ENCODE results near the gene TMEM217.

Gene TMEM217

DNA sequence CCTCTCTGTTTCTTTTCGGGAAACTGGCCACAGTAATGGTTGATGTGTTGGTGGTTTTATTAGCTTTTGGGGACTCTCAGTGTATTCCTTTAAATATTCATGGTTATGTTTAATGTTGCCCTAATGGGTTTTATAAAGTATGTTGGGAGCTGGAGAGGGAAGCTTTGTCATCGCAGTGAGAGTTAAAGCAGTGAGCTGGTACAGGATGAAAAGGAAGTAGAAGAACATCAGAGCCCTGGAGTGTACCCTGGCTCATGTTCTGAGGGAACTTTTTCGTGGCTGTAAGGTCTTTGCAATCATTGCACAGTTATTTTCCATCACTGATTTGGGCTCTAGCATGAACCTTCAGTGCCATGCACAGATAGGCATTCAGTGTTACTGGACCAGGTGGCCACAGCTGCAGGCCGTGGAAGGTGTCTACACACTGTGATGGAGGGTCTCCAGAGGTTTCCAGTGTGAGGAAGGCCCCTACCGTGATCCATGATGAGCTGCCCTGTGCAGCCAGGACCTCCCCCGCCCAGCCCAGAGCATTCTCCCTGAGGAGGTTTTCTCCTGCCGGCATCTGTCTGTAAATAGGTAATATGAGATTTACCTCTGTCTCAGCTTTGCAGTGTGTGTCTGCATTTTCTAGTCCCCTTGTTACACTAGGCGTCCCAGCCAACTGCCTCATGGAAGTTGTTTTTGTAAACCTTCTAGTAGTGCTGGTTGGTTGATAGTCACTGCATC lies 22.4 kb upstream of the TMEM217 start:
- DNase-seq (ENCODE audit: low read depth), result no peak

DNA sequence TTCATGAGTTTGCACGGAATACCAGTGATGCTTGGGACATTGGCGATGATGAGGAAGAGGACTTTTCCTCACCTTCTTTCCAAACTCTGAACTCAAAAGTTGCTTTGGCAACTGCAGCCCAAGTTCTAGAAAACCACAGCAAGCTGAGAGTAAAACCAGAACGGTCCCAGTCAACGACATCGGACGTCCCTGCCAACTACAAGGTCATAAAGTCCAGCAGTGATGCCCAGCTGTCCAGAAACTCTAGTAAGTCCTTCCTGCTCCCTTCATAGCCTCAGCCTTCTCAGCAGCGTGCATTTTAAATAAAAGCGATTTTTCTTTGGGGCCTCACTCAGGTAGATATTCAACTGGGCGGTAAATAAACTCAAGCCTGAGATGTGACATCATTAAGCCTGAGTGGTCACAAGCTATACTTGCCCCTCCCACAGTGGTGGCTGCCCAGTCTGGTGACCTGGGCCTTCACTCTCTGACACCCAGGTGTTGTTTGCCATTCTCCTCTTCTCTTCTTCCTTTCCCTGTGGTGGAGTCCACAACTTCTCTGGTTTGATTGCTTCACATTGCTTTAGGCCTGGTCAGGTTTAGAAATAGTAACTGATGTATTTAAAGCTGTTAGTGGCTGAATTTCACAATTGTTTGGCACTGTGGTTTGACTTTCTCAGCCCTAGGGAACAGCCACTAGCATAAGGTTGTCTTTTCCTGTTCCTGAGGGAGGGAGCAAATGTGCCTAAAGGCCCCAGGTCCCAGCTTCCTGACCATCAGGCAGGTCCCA lies 21.6 kb upstream of the TMEM217 start:
- peak; percentile 92 for DNase-seq (ENCODE audit: low read depth)

DNA sequence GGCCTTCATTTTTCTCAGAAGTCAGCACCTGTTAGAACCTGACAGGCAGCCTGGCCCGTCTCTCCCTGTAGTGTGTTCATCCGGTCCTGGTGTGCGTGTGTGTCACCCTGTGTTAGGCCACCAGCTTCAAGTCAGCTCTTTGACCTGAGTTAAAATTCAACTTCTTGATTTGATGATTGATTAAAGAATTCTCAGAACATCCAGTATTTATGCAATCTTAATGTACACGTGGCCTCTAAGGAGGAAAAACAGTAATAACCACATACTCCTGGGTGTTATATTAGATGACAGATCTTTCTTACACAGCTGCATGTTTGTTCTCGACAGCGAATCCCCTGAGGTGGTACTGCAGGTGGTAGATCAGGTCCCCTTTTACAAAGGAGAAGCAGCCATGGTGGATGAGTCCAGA lies 19.1 kb upstream of the TMEM217 start:
- DNase-seq (ENCODE audit: low read depth), result no peak

DNA sequence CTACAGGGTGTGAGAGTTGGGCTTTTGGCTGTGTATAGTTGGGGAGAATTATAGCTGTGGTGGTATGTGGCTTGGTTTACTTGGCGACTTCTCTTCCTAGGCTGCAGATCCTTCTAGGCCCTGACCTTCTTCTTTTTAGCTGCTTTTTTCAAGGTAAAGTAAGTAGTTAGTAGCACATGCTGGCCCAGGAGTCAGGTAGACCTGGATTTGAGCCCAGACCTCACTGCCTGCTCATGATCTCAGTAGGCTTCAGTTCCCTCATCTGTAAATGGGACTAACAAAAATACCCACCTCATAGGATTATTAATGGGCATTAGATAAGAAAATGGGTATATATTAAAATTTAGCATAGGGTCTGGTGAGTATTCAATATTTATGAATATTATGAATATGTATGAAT lies 17.4 kb upstream of the TMEM217 start:
- no peak for DNase-seq (ENCODE audit: low read depth)

DNA sequence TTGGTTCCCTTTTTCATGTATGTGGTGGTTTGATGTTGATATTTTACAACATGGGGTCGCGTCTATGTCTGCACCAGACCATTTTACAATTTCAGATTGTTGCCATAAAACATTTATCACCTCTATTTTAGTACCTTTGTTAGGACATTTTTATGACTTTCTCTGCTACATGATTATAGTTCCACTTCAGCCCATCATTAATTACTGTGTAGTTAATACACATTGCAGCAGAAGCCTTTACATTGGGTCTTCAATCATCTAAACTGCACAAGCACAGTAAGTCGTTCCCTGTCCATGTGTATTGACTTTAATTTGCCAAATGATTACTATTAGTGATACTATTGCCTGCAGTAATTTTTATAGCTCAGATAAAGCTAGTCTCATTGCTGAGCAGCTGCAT lies 15.7 kb upstream of the TMEM217 start:
- no peak for DNase-seq (ENCODE audit: low read depth)

DNA sequence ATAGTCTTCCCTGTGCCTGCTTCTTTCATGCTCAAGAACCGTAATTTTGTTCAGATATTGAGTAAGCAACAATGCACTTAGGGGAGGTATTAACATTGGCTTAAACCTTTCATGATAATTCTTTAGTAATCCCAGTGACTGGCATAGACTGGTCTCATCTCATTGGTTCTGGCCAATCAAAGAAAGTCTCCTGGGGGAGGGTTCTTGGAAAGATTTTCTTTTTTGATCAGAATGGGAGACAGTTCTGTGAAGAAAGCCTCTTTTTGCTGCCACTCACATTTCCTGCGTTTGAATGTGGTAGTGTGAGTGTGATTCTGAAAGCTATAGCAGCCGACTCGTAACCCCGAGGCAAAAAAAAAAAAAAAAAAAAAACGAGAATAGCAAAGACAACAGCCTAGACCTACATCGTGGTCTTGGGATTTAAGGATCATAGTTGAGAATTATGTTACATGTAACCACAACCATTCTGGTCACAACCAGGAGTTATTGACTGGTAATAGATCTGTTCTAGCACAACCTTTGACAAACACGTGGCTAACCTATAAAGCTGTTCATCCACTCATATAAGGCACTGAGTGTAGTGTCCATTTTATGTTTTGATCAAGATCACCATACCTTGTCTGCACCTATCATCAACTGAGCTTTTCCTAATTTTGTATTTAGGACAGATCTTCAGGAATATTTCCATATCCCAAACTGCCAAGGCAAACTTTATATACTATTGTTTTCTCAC lies 15.1 kb upstream of the TMEM217 start:
- no peak for DNase-seq (ENCODE audit: low read depth)

DNA sequence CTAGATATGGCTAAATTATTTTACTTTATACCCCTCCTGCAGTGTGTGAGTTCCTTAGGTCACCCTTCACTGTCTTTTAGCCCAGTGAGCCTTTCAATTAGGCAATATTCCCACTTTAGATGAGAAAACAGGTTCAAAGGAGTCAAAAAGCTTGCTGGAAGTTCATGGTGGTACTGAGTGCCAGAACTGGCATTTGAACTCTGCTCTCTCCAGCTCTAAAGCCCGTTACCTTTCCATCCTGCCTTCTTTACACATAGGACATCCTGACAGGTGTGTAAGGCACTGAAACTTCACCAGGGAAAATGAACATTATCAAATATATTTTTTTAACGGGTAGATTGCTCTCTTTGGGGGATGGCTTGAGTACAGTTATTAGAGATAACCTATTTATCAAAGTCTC lies 11.2 kb upstream of the TMEM217 start:
- no peak for DNase-seq (ENCODE audit: low read depth)

DNA sequence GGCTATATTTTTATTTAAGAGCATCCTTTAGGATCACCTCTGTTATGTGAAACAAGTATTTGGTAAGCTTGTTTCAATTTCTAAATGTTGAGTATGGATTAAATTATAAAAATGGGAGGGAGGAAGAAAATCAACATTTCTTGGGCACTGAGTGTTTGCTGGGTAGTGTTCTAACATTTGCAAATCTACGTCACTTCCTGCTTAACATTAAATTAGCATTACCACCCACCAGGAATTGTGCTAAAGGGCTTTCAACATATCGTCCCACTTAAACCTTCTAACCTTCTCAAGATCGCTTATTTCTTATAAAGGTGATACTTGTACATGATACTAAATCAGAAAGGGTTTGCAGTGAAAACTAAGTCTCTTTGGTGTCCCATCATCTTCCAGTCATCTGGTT lies 7.9 kb upstream of the TMEM217 start:
- no peak for DNase-seq (ENCODE audit: low read depth)

DNA sequence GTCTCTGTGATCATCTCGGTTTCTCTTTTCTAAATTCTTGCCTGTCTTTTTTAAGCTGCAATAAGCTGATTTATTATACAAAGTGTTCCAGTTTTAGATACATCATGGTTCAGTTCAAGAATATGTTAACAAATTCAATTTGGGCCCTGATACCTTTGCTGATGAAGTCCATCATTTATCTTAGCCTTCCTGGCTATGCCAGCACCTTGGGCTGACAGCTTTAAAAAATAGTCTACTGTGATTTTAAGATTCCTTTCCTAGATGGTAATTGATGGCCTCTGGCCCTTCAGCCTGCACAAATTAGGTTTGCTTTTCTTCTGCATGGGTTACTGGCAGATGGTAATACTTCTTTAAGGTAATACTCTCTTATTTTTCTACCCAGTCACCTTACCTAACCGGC lies 7.1 kb upstream of the TMEM217 start:
- DNase-seq (ENCODE audit: low read depth), result no peak

DNA sequence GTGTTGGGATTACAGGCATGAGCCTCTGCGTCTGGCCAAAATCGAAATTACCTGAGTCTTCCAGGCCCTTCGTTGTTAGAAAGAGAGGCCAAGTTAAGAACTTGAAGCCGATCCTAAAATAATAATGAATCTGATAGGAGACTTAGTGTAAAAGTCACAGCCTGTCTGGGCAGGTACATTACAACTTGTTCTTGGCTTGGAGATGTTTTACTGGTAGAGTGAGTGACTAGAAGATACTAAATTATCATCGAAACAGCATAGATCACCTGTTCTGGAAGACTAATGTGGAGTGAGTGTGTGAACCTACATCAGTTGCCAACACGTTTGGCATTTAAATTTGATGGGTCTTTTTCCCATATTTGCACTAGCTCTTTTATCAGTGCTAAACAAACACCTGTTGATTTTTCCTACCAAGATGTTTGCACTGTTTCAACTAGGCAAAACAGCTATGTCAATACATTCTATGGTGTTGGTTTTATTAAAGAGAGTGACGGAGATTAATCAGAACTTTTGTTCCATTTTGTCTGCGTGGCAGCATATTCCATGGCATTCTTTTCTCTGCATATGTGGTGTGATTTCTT lies 4.6 kb upstream of the TMEM217 start:
- no peak for DNase-seq (ENCODE audit: low read depth)

DNA sequence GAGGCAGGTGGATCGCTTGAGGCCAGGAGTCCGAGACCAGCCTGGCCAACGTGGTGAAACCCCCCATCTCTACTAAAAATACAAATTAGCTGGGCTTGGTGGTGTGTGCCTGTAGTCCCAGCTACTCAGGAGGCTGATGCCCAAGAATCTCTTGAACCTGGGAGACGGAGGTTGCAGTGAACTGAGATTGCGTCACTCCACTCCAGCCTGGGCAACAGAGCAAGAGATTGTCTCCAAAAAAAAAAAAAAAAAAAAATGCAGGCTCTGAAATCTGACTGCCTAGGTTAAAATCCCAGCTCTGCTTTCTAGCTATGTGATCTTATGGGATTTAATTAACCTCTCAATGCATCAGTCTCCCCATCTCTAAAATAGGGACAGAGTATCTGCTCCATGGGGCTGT lies 3.3 kb upstream of the TMEM217 start:
- no peak for DNase-seq (ENCODE audit: low read depth)

DNA sequence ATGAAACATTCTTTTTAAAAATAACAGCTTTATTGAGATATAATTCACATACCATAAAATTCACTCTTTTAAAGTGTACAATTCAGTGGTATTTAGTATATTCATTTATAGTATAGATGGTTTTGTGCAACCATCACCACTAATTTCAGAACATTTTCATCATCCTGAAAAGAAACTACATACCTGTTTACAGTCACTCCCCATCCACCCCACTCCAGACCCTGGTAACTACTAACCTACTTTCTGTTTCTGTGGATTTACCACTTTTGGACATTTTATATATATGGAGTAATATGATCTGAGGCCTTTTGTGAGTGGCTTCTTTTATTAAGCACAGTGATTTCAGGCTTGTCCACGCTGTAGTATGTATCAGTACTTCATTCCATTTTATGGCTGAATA lies 2.5 kb upstream of the TMEM217 start:
- no peak for DNase-seq (ENCODE audit: low read depth)

DNA sequence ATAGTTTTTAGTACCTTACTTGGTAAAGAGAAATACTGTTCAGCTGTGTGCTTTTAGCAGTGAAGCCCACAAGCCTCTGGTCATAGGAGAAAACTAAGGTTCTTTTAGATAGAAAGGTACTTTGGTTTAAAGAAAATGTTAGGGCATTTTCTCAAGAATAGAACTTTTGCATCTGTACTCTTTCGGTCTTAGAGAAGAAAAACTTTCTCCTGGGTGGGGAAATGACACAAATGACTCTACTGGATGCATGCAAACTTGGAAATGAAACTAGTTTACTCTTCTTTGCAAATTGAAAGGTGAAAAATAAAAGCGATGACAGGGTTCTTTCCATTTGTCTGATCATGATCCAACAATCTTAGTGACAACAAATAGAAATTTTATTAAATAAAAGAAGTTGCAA lies 2.1 kb upstream of the TMEM217 start:
- DNase-seq (ENCODE audit: low read depth), result no peak

DNA sequence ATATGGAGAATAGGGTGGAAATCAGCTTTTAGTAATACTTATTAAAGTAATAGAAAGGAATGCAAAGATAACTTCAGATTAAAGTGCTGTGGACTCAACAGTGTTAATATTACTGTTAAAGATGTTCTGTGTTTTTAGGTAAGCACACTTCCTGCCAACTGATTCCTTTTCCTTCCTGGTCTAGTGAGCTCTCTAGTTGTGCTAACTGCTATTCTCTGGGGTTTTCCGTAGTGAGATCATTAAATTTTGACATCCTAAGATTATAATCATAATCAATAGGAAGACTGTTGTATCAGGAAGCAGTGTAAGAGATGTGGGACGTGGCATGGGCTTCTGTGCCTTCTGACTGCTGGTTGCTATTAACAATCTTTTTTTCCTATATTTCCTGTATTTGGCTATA lies 1.2 kb upstream of the TMEM217 start:
- peak; percentile 50 for DNase-seq (ENCODE audit: low read depth)

DNA sequence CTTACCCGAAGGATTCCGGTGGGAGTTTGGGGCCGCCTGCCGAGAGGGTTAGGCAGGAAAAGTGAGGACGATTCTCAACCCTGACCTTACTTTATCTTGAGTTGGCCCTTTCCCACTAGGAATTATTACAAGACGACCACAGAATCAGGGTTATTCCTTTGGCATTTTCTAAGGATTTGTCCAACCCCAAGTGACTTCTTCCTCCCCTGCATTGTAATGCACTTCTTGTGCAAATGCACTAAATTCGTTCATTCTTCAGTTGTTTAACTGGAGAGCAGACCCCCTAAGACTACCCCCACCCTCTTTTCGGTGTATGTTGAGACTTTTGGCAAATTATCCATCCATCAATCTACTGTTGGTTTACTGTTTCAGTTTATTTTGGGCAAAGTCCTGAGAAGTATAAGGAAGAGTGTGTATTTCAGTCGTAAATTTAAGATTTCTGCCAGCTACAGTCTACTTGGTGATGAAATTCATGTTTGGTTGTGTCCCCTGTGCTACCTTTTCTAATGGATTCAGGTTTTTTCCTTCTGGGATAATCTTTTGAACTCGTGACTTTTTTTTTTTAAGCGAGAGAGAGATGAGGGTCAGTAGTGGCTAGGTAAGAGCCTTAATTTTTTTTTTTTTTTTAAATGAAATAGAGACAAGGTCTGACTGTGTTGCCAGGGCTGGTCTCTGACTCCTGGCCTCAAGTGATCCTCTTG lies 611 bp upstream of the TMEM217 start:
- no peak for DNase-seq (ENCODE audit: low read depth)

DNA sequence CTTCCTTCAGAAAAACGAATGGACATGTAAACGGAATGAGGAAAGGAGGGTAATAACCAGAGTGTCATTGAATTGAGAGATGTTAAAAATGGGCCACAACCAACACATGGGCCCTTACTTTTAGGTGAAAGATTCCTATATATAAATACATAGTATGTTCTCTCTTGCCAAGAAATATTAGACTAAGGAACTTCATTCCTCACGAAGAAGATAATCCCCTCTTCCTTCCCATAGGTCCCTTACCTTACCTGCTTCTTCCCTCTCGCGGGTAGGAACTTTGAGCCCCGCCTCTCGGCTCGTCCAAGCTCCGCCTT lies 667 bp downstream of the TMEM217 start:
- no peak for DNase-seq (ENCODE audit: low read depth)

DNA sequence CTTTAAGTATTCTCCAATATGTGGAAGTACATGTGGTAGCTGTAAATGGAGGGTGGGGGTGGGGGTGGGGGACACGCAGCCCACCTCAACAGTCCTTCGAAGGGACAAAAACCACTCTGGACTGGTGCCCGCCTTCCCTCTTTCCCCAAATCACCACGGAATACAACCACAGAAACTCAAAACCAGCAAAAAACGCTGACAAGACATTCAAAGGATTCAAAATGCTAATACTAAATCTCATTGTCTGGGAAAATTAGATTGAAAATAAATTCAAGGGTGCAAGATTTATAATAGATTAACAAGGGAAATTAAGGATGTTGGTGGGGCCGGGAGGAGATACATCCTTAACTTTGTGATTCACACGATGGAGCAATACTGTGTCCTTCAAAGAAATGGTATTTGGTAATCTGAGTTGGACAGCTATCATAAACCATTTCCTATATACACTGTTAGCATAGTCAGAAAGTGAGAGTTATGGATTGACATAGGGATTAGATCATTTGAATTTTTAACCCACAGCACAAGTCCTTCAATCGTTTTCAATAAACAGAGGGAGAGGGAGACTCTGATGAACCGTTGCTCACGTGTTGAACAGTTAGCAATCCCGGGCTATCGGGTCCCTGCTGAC lies 1.1 kb downstream of the TMEM217 start:
- peak; percentile 87 for DNase-seq (ENCODE audit: low read depth)

DNA sequence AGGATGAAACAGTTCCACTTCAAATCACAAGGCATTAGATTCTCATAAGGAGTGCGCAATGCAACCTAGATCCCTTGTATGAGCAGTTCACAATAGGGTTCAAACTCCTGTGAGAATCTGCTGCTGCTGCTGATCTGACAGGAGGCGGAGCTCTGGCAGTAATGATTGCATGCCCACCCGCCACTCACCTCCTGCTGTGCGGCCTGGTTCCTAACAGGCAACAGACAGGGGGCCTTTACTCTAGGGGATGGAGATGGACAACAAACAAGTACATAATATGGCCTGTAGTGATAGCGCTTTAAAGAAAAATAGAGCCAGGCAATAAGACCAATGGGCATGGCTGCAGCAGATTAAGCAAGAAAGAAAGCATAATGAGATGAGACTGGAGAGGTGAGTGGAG lies 3.1 kb downstream of the TMEM217 start:
- no peak for DNase-seq (ENCODE audit: low read depth)

DNA sequence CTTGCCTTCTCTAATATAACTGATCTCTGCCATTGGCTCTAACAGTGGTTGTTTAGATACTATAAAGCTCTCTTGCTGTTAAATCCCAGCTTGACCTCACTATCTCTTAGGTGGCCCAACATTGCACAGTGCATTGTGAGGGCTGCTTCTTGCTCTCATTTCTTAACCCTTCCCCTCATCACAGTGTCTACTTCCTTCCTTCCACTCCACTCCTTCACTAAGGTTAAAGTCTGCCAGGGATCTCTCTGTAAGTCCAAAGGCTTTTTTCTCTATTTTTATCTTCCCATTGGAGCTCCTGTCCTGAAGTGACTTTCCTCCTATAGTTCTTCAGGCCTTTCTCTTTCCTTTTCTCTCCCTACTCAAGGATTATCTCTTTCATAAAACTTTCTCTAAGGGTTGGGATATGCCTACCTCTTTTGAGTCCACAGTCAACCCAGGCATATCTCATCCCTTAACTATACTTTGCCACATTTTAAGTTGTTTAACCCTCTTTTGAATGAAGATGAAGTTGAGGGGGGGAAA lies 4.4 kb downstream of the TMEM217 start:
- no peak for DNase-seq (ENCODE audit: low read depth)

DNA sequence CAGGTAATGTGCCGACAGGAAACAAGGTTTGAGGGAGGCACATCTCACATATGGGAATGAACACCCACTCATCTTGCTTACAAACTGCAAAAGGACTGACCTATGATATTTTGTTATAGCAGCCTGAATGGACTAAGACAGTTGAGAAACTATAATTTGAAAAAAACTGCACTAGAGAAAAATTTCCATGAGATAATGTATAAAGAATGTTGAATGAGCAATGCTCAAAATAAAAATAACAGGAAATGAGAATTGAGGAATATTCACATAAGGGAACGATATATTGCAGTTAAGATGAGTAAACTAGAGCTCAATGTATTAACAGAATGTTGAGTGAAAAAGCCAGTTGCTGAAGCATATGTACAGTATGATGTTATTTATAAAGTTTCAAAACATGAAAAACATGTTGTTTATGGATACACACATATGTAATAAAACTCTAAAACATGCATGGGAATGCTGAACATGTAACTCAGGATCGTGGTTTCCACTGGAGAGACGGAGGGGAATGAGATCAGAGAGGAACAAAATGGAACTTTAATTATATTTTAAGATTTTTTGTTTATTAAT lies 6.6 kb downstream of the TMEM217 start:
- DNase-seq (ENCODE audit: low read depth), result peak; percentile 76
